ENCODE results near the gene CDH18.

- TF ChIP-seq POLR2A (IDR thresholded peaks at IDR 0.05; ENCODE audit: low read depth, low read length), result no peak
- TF ChIP-seq, protein P1, sequence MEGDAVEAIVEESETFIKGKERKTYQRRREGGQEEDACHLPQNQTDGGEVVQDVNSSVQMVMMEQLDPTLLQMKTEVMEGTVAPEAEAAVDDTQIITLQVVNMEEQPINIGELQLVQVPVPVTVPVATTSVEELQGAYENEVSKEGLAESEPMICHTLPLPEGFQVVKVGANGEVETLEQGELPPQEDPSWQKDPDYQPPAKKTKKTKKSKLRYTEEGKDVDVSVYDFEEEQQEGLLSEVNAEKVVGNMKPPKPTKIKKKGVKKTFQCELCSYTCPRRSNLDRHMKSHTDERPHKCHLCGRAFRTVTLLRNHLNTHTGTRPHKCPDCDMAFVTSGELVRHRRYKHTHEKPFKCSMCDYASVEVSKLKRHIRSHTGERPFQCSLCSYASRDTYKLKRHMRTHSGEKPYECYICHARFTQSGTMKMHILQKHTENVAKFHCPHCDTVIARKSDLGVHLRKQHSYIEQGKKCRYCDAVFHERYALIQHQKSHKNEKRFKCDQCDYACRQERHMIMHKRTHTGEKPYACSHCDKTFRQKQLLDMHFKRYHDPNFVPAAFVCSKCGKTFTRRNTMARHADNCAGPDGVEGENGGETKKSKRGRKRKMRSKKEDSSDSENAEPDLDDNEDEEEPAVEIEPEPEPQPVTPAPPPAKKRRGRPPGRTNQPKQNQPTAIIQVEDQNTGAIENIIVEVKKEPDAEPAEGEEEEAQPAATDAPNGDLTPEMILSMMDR (conservative IDR thresholded peaks at IDR 0.05; ENCODE audit: low read depth, low read length), result no peak
- TF ChIP-seq BHLHE40 (IDR thresholded peaks at IDR 0.05; ENCODE audit: low read depth, low read length), result no peak
- TF ChIP-seq FOS (IDR thresholded peaks at IDR 0.05; ENCODE audit: low read depth, low read length), result no peak
- TF ChIP-seq SMC3 (IDR thresholded peaks at IDR 0.05; ENCODE audit: low read depth, low read length), result no peak
Observed at GRCh38 chr5:19859020-19859419, 129.0 kb downstream of the CDH18 start.
